ENCODE data around the gene ITGB4. TPM values are rescaled to one million over a fixed set of nuclear protein-coding genes. Genes with fewer than 3 reads are reported as not detected.

The ITGB4 gene
- total RNA-seq, result 10 to 100 TPM in 2 of 10 donors, 1 to 10 TPM in 8; 4.7 to 11.3 (median 9.0) TPM
- 10 to 100 TPM in 1 of 2 donors, 1 to 10 TPM in 1; 4.6 to 17.0 TPM for polyA plus RNA-seq
- long read RNA-seq, donor 1, partial matches to known transcripts, result 3 of 8 reads
- long read RNA-seq, donor 1, other reads (novel, unspliced or antisense), result 5 of 8 reads
- long read RNA-seq, donor 2, partial matches to known transcripts, result 0 of 1 reads
- long read RNA-seq, donor 2, other reads (novel, unspliced or antisense), result 1 of 1 reads
- long read RNA-seq, donor 3, partial matches to known transcripts, result 2 of 2 reads
- long read RNA-seq, donor 3, other reads (novel, unspliced or antisense), result 0 of 2 reads

GRCh38 chr17:75720656-75721462 is at the start of gene ITGB4:
Gene ITGB4 (plus strand): TSS chr17:75721459. CDS start chr17:75724704, 3,245 bp downstream.
- WGBS, 2 donors, result 3 to 4% methylated on average over 36 to 70 of the region's 70 CpGs
- intact Hi-C loops (cut with DNase I), result loop anchor here in 1 of 10 donors (5.0 kb wide), 1 partner anchor 34 kb away; no protein-coding TSS in a partner anchor
- peak within 1 kb of the TSS in 9 of 10 donors; percentile 39 to 79 (median 61) for H3K27ac ChIP-seq
- H3K27me3 ChIP-seq, result peaks cover 6 to 45% (median 26%) of the 10 kb centered on the region in 7 donors
- DNase-seq, result peak in 1 of 2 donors; percentile 49
- H3K9me3 ChIP-seq, result no peaks in the 10 kb centered on the region
- TF ChIP-seq CTCF (IDR thresholded peaks at IDR 0.05), result no peak
- peaks cover 0 to 5% (median 0%) of the 10 kb centered on the region in 9 donors for H3K36me3 ChIP-seq
- ATAC-seq, result peak; percentile 49 to 84 (median 56)
- peak within 1 kb of the TSS; percentile 10 to 55 (median 52) for H3K4me3 ChIP-seq
- H3K4me1 ChIP-seq, result peaks cover 0 to 26% (median 10%) of the 10 kb centered on the region in 9 donors

- 95 to 96% methylated on average over 5 of the region's 5 CpGs for WGBS, 2 donors
- DNase-seq (no peak), ATAC-seq (no peak)
- Histone ChIP-seq H3K4me3 (no peak overlapping the region), H3K9me3 (no peaks in the 10 kb centered on the region), H3K4me1 (peaks cover 5 to 36% (median 25%) of the 10 kb centered on the region in 9 donors), H3K27me3 (no peaks in the 10 kb centered on the region), H3K36me3 (peaks cover 0 to 82% (median 50%) of the 10 kb centered on the region in 9 donors), H3K27ac (no peak overlapping the region)
- no peak for TF ChIP-seq CTCF (IDR thresholded peaks at IDR 0.05)
- intact Hi-C loops (cut with DNase I), result no loop called here
Observed at GRCh38 chr17:75672011-75672410, 49.2 kb upstream of the ITGB4 start.

- intact Hi-C loops (cut with DNase I), result no loop called here
- peaks cover 0 to 31% (median 16%) of the 10 kb centered on the region in 9 donors for H3K4me1 ChIP-seq
- peaks cover 0 to 92% (median 50%) of the 10 kb centered on the region in 9 donors for H3K36me3 ChIP-seq
- WGBS, 2 donors, result 82 to 87% methylated on average over 4 of the region's 4 CpGs
- no peak overlapping the region for H3K4me3 ChIP-seq
- H3K9me3 ChIP-seq, result no peaks in the 10 kb centered on the region
- DNase-seq (no peak), ATAC-seq (no peak)
- no peak overlapping the region for H3K27ac ChIP-seq
- H3K27me3 ChIP-seq, result no peaks in the 10 kb centered on the region
- TF ChIP-seq CTCF (IDR thresholded peaks at IDR 0.05), result no peak
Observed at GRCh38 chr17:75673487-75673886, 47.8 kb upstream of the ITGB4 start.

GRCh38 chr17:75676461-75676860 is 44.8 kb upstream of the ITGB4 start:
- TF ChIP-seq CTCF (IDR thresholded peaks at IDR 0.05), result no peak
- DNase-seq, result no peak
- Histone ChIP-seq H3K27ac (no peak overlapping the region), H3K36me3 (peaks cover 0 to 90% (median 28%) of the 10 kb centered on the region in 9 donors), H3K4me1 (peaks cover 0 to 46% (median 22%) of the 10 kb centered on the region in 9 donors), H3K4me3 (no peak overlapping the region), H3K9me3 (no peaks in the 10 kb centered on the region), H3K27me3 (no peaks in the 10 kb centered on the region)
- WGBS, 2 donors, result 74 to 80% methylated on average over 3 of the region's 3 CpGs
- no peak for ATAC-seq
- intact Hi-C loops (cut with DNase I), result loop anchor here in 2 of 10 donors (2.0 to 5.0 kb wide), 2 partner anchors 74 to 76 kb away; no protein-coding TSS in a partner anchor
